Endothelial cell of umbilical vein (primary cell): ENCODE results near the gene CLEC18C. TPM values are rescaled to one million over a fixed set of nuclear protein-coding genes. Genes with fewer than 3 reads are reported as not detected.
"Not testable (repeated sequence)": the region's sequence is repeated elsewhere in the genome, so short reads cannot be mapped to it uniquely, and the experiment has no call there.

Experiments
- BruUV-seq: library from RNA; stranded (reverse); fragments of 400-500 nt; replicated peaks from 2 replicates; lab custom pipeline; 2021; lab: Mats Ljungman, UMichigan
- CTCF ChIA-PET: fragments of 300-600, 350-600 bp; sonication (Branson Sonifier 250); formaldehyde crosslinking; loops from one replicate; lab custom pipeline; 2021; ENCODE audit warnings: antibody characterized with exemption, inconsistent platforms; lab: Charles Lee
- POLR2A ChIA-PET: fragments of 300-600, 350-600 bp; sonication (Branson Sonifier 250); formaldehyde crosslinking; loops from one replicate; lab custom pipeline; 2021; ENCODE audit warnings: antibody characterized with exemption, inconsistent platforms; lab: Charles Lee
- DNase-seq: peaks from one replicate; pipeline ENCODE4 v3.0.0-alpha.2; 2011; ENCODE audit warnings: low read depth, low spot score
- FAIRE-seq: peaks from 2 replicates; lab custom pipeline; 2011; peaks lifted over from hg19 to GRCh38; lab: Jason Lieb, UNC
- H2AFZ ChIP-seq: 2 replicates; pipeline ENCODE4 v1.6.0; 2012; ENCODE audit warnings: low read depth, low read length, control low read depth, inconsistent platforms
- H3K27ac ChIP-seq: 2 replicates; pipeline ENCODE4 v1.5.1; 2011; ENCODE audit warnings: low read depth, mild to moderate bottlenecking, control low read depth, low read length, moderate library complexity; ENCODE audit not compliant: insufficient read depth
- H3K27me3 ChIP-seq, 2 experiments: 2 replicates each; pipeline versions ENCODE4 v1.6.0 to v1.6.1; 2011; ENCODE audit warnings: low read length in 2 of 2, mixed read lengths in 1 of 2; ENCODE audit not compliant: control insufficient read depth in 2 of 2, insufficient read depth in 2 of 2
- H3K36me3 ChIP-seq, 2 experiments: 2 replicates in 1 of 2; 3 replicates in 1 of 2; pipeline ENCODE4 v1.5.1; 2011; ENCODE audit warnings: low read length in 2 of 2, mild to moderate bottlenecking in 1 of 2, moderate library complexity in 1 of 2; ENCODE audit not compliant: control insufficient read depth in 2 of 2, insufficient read depth in 2 of 2; ENCODE audit errors: extremely low read depth in 1 of 2
- H3K4me1 ChIP-seq: 3 replicates; pipeline ENCODE4 v1.5.1; 2011; ENCODE audit warnings: mild to moderate bottlenecking, low read length; ENCODE audit not compliant: control insufficient read depth, insufficient read depth; ENCODE audit errors: extremely low read depth
- H3K4me2 ChIP-seq: 2 replicates; pipeline ENCODE4 v1.6.1; 2011; ENCODE audit warnings: low read length, control low read depth, mixed read lengths; ENCODE audit not compliant: insufficient read depth
- H3K4me3 ChIP-seq, 3 experiments: fragments of 200-600 bp in 1 of 3; sonication (generic), shearing (Covaris generic) in 1 of 3; replicated peaks in 1 of 3; 2 replicates each; pipeline ENCODE4 v1.5.1; 2011 to 2016; ENCODE audit warnings: control low read depth in 3 of 3, low read length in 3 of 3, mild to moderate bottlenecking in 2 of 3, inconsistent platforms in 1 of 3, low read depth in 1 of 3, moderate library complexity in 1 of 3; ENCODE audit not compliant: insufficient read depth in 1 of 3
- H3K79me2 ChIP-seq: 2 replicates; pipeline ENCODE4 v1.6.0; 2012; ENCODE audit warnings: low read length, inconsistent platforms; ENCODE audit not compliant: control insufficient read depth, insufficient read depth
- H3K9ac ChIP-seq: replicated peaks from 2 replicates; pipeline ENCODE3; 2011; ENCODE audit warnings: low read length, control low read depth; ENCODE audit not compliant: insufficient read depth; ENCODE audit errors: extremely low read depth
- H3K9me1 ChIP-seq: replicated peaks from 3 replicates; pipeline ENCODE4 v1.6.0; 2011; ENCODE audit warnings: mild to moderate bottlenecking, low read length; ENCODE audit not compliant: control insufficient read depth, insufficient read depth; ENCODE audit errors: extremely low read depth
- H3K9me3 ChIP-seq: replicated peaks from 2 replicates; pipeline ENCODE4 v1.5.1; 2012; ENCODE audit warnings: low read length, inconsistent platforms; ENCODE audit not compliant: control insufficient read depth, insufficient read depth
- H4K20me1 ChIP-seq: replicated peaks from 2 replicates; pipeline ENCODE3; 2011; ENCODE audit warnings: mild to moderate bottlenecking, low read length; ENCODE audit not compliant: control insufficient read depth, insufficient read depth; ENCODE audit errors: extremely low read depth
- dilution Hi-C: fragments of 300-500 bp; cut with MboI; formaldehyde crosslinking; loops from one replicate; pipeline ENCODE4 v1.15.0; 2019; ENCODE audit warnings: low sequenced_read_pairs; ENCODE audit not compliant: extremely low pct_ligation_motif_present
- intact Hi-C: fragments of 100-400 bp; cut with micrococcal nuclease; formaldehyde crosslinking; loops from one replicate; pipeline ENCODE4 v1.10.0; 2022
- polyA plus RNA-seq, 4 experiments: library from polyadenylated mRNA; depleted of rRNA in 3 of 4; stranded (reverse) in 3 of 4; unstranded in 1 of 4; fragments of >200 nt; gene quantifications; 2 replicates each; pipeline versions ENCODE4 v1.2.1 to v1.2.3, GENCODE V29; 2011 to 2012; ENCODE audit warnings: missing spikeins in 1 of 4
- total RNA-seq: library from RNA; stranded (reverse); gene quantifications from 2 replicates; pipeline ENCODE4 v1.2.3, GENCODE V29; 2021

The CLEC18C gene
- total and polyA plus RNA-seq, 2 donors (not counting 3 experiments of a cell fraction or from before 2014, with no cell fraction given) = not detected

GRCh38 chr16:70223216-70223615 lies 49.6 kb downstream of the CLEC18C start:
- intact Hi-C loops, dilution Hi-C loops, H4K20me1 ChIP-seq, H3K9me1 ChIP-seq, H3K4me1 ChIP-seq, H3K79me2 ChIP-seq, FAIRE-seq, H3K9me3 ChIP-seq, POLR2A ChIA-PET, BruUV-seq, H3K4me3 ChIP-seq, H2AFZ ChIP-seq, H3K27ac ChIP-seq, H3K4me2 ChIP-seq, H3K36me3 ChIP-seq, H3K27me3 ChIP-seq, H3K9ac ChIP-seq: not testable (repeated sequence)
- peak; percentile 30 for DNase-seq
- CTCF ChIA-PET = interaction anchor here (0.6 kb wide), 1 partner anchor 32 kb away, joined by 3 read pairs; no protein-coding TSS in a partner anchor

GRCh38 chr16:70223971-70224513 lies 50.5 kb downstream of the CLEC18C start:
- H3K9me3 ChIP-seq, H3K27me3 ChIP-seq, H3K36me3 ChIP-seq, intact Hi-C loops, H3K4me2 ChIP-seq, POLR2A ChIA-PET, H4K20me1 ChIP-seq, H3K9me1 ChIP-seq, H3K4me1 ChIP-seq, H3K79me2 ChIP-seq, FAIRE-seq, H3K4me3 ChIP-seq, BruUV-seq, H2AFZ ChIP-seq, DNase-seq, H3K27ac ChIP-seq, CTCF ChIA-PET, H3K9ac ChIP-seq, dilution Hi-C loops: not testable (repeated sequence)

GRCh38 chr16:70224645-70225044 lies 51.1 kb downstream of the CLEC18C start:
- CTCF ChIA-PET, dilution Hi-C loops, H3K9ac ChIP-seq, intact Hi-C loops, H3K36me3 ChIP-seq, H3K27ac ChIP-seq, POLR2A ChIA-PET, H3K4me1 ChIP-seq, DNase-seq, H4K20me1 ChIP-seq, H2AFZ ChIP-seq, H3K9me3 ChIP-seq, H3K4me2 ChIP-seq, FAIRE-seq, H3K9me1 ChIP-seq, BruUV-seq, H3K4me3 ChIP-seq, H3K27me3 ChIP-seq, H3K79me2 ChIP-seq: not testable (repeated sequence)

- H3K9ac ChIP-seq, H2AFZ ChIP-seq, H3K4me3 ChIP-seq, H3K27ac ChIP-seq, BruUV-seq, FAIRE-seq, dilution Hi-C loops, intact Hi-C loops, POLR2A ChIA-PET, H3K27me3 ChIP-seq, H4K20me1 ChIP-seq, H3K79me2 ChIP-seq, H3K36me3 ChIP-seq, H3K4me2 ChIP-seq, DNase-seq, CTCF ChIA-PET, H3K9me1 ChIP-seq, H3K9me3 ChIP-seq, H3K4me1 ChIP-seq: not testable (repeated sequence)
Observed at GRCh38 chr16:70225430-70225829, 51.8 kb downstream of the CLEC18C start.
